ENCODE results near the gene SNX11. TPM values are rescaled to one million over a fixed set of nuclear protein-coding genes. Genes with fewer than 3 reads are reported as not detected.

The SNX11 gene, protein sequence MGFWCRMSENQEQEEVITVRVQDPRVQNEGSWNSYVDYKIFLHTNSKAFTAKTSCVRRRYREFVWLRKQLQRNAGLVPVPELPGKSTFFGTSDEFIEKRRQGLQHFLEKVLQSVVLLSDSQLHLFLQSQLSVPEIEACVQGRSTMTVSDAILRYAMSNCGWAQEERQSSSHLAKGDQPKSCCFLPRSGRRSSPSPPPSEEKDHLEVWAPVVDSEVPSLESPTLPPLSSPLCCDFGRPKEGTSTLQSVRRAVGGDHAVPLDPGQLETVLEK
- 26.2 to 29.2 TPM (median 27.3 TPM) in 5 replicates for total RNA-seq (2022; extraction: Qiagen RNA extraction)

DNA sequence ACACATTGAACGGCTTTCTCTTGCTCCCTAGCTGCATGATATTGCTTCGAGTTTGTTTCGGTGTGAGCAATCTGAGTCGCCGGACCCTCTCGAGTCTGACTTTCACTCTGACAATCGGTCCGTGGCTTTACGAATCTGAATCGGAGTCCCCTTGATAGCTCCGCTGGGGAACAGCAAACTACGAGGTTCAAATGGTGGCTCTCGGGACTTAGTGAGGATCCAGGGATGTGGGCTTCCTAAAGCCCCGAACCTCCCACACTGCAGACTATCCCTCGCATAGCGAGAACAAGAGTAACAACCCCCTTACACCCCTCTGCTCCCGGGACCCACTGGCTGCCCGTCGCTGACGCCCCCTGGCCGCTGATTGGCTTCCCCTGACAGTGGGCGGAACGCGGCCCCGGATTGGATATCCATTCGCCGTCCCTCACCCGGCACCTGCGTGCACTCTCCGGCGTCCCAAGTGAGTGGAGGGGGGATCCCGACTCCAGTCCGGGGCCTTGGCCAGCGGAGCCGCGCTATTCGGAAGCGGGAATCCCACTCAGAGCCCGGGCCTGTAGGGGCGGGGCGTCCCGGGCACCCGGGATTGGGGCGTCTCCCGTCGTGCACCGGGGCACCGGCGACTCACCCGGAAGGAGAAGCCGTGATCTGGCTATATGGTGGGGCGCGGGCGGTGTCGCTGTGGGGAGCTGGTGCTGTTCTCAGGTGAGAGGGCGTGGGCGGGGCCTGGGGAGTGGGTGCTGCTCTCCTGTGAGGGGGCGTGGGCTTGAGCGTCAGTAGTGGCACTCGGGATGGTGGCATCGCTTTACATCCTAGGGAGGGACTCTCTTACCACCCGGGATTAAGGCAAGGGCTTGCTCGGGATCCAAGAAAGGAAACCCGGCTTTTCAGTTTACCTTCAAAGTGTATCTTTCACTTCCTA, at the start of gene SNX11:
TSS of gene SNX11 (plus strand) at position 630 of the 919 bp plus-strand sequence. CDS start 4,278 bp downstream, outside the sequence.

DNA sequence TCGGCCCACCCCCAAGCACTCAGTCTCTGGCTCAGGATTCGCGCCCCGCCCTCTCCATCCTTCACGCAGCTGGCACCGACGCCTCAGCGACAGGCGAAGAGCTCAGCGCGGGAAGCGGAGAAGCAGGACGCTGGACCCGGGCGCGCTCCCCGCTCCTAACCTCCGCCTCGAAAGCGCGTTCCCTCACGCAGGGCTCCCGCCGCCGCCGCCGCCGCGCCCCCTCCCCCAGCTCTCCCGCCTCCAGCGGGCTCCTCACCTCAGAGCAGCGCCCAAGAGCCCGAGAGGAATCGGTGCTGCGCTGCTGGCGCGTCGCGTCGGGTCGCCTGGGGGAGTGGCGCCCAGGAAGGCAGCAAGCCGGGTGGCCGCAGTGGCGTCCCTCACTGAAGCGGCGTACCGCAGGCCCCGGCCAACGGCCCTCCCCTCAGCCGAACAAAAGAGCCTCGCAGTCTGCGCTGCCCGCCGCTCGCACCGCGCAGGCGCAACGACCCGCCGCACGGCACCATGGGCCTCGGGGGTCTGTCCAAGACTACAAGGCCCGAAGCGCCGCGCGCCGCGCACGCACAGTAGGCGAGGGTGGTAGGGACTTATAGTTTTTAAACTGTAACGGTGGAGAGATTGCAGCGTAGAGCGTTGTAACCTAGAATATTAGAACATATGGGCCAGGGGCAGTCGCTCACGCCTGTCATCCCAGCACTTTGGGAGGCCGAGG, 6.4 kb upstream of the SNX11 start, which contains the start of gene CBX1:
TSS of gene CBX1 (minus strand) at position 467 of the 709 bp plus-strand sequence. CDS start 24,474 bp downstream, outside the sequence.

Other genes with a start within 250 kb of the SNX11 start
- 16.3 to 20.1 TPM (median 16.7 TPM) in 5 replicates for gene SP2, start 211.5 kb upstream of the SNX11 start, total RNA-seq (2022; extraction: Qiagen RNA extraction)
- gene PNPO, start 166.2 kb upstream of the SNX11 start, total RNA-seq (2022; extraction: Qiagen RNA extraction), result 22.1 to 23.5 TPM (median 22.6 TPM) in 5 replicates
- 2.1 to 3.1 TPM (median 2.3 TPM) in 5 replicates for gene PRR15L, start 149.9 kb upstream of the SNX11 start, total RNA-seq (2022; extraction: Qiagen RNA extraction)
- gene CDK5RAP3, start 136.7 kb upstream of the SNX11 start, total RNA-seq (2022; extraction: Qiagen RNA extraction), result 103 to 132 TPM (median 112 TPM) in 5 replicates
- 14.5 to 17.2 TPM (median 15.5 TPM) in 5 replicates for gene COPZ2, start 70.0 kb upstream of the SNX11 start, total RNA-seq (2022; extraction: Qiagen RNA extraction)
- gene NFE2L1, start 59.4 kb upstream of the SNX11 start, total RNA-seq (2022; extraction: Qiagen RNA extraction), result 102 to 125 TPM (median 120 TPM) in 5 replicates
- gene CBX1, start 6.3 kb upstream of the SNX11 start, total RNA-seq (2022; extraction: Qiagen RNA extraction), result 77.3 to 103 TPM (median 80.1 TPM) in 5 replicates